ENCODE measurements around the gene SHISAL1.
"Not testable (repeated sequence)": the region's sequence is repeated elsewhere in the genome, so short reads cannot be mapped to it uniquely, and the experiment has no call there.

The SHISAL1 gene

GRCh38 chr22:44261164-44261860 is 51.4 kb downstream of the SHISAL1 start:
- DNase-seq (ENCODE audit: low read depth, low spot score) = no peak

GRCh38 chr22:44260216-44261035 is 52.3 kb downstream of the SHISAL1 start:
- no peak for DNase-seq (ENCODE audit: low read depth, low spot score)

GRCh38 chr22:44259366-44260215 is 53.2 kb downstream of the SHISAL1 start:
- no peak for DNase-seq (ENCODE audit: low read depth, low spot score)

GRCh38 chr22:44256556-44257485 is 55.9 kb downstream of the SHISAL1 start:
- DNase-seq (ENCODE audit: low read depth, low spot score) = no peak

- DNase-seq (ENCODE audit: low read depth, low spot score) = no peak
Measured at GRCh38 chr22:44256085-44256484, 56.7 kb downstream of the SHISAL1 start.

GRCh38 chr22:44254811-44255210 is 57.9 kb downstream of the SHISAL1 start:
- DNase-seq (ENCODE audit: low read depth, low spot score) = no peak

GRCh38 chr22:44249376-44250147 is 63.2 kb downstream of the SHISAL1 start:
- DNase-seq (ENCODE audit: low read depth, low spot score) = no peak

GRCh38 chr22:44248926-44249325 is 63.8 kb downstream of the SHISAL1 start:
- no peak for DNase-seq (ENCODE audit: low read depth, low spot score)

- DNase-seq (ENCODE audit: low read depth, low spot score) = no peak
Measured at GRCh38 chr22:44247923-44248892, 64.5 kb downstream of the SHISAL1 start.

GRCh38 chr22:44247346-44247745 is 65.4 kb downstream of the SHISAL1 start:
- DNase-seq (ENCODE audit: low read depth, low spot score) = no peak

- no peak for DNase-seq (ENCODE audit: low read depth, low spot score)
Measured at GRCh38 chr22:44246615-44247326, 66.0 kb downstream of the SHISAL1 start.

- no peak for DNase-seq (ENCODE audit: low read depth, low spot score)
Measured at GRCh38 chr22:44245867-44246266, 66.9 kb downstream of the SHISAL1 start.

- no peak for DNase-seq (ENCODE audit: low read depth, low spot score)
Measured at GRCh38 chr22:44245438-44245837, 67.3 kb downstream of the SHISAL1 start.

GRCh38 chr22:44244265-44244822 is 68.4 kb downstream of the SHISAL1 start:
- no peak for DNase-seq (ENCODE audit: low read depth, low spot score)

GRCh38 chr22:44243761-44244160 is 69.0 kb downstream of the SHISAL1 start:
- DNase-seq (ENCODE audit: low read depth, low spot score) = no peak

- no peak for DNase-seq (ENCODE audit: low read depth, low spot score)
Measured at GRCh38 chr22:44242946-44243724, 69.6 kb downstream of the SHISAL1 start.

- DNase-seq (ENCODE audit: low read depth, low spot score) = not testable (repeated sequence)
Measured at GRCh38 chr22:44241121-44241520, 71.6 kb downstream of the SHISAL1 start.
